Muscle layer of colon (tissue), 2 donors: ENCODE data around the gene PMAIP1.
"Not testable (repeated sequence)": the region's sequence is repeated elsewhere in the genome, so short reads cannot be mapped to it uniquely, and the experiment has no call there.

Source experiments
- H3K27ac ChIP-seq: one replicate; pipeline ENCODE4 v1.7.0; 2013; ENCODE audit warnings: low read depth, mild to moderate bottlenecking, low read length, moderate library complexity
- H3K27me3 ChIP-seq, 2 donors: one replicate each; pipeline ENCODE4 v1.7.0; 2013; ENCODE audit warnings: low read length in 2 of 2, mild to moderate bottlenecking in 2 of 2; ENCODE audit not compliant: insufficient read depth in 2 of 2, control insufficient read depth in 1 of 2
- H3K36me3 ChIP-seq: one replicate; pipeline ENCODE4 v1.7.0; 2013; ENCODE audit warnings: mild to moderate bottlenecking, low read length; ENCODE audit not compliant: insufficient read depth
- H3K4me1 ChIP-seq: one replicate; pipeline ENCODE4 v1.7.0; 2013; ENCODE audit warnings: mild to moderate bottlenecking, low read length; ENCODE audit not compliant: insufficient read depth
- H3K4me3 ChIP-seq, 2 donors: one replicate each; pipeline ENCODE4 v1.7.0; 2013; ENCODE audit warnings: low read length in 2 of 2, low read depth in 1 of 2, mild to moderate bottlenecking in 1 of 2, moderate library complexity in 1 of 2
- H3K9ac ChIP-seq: one replicate; pipeline ENCODE4 v1.7.0; 2013; ENCODE audit warnings: low read length
- H3K9me3 ChIP-seq: one replicate; pipeline ENCODE4 v1.7.0; 2013; ENCODE audit warnings: mild to moderate bottlenecking, low read length
- donor health status: abdominal sarcoma.
- donor health status: Adenocarcinoma of cecum.

Gene PMAIP1

DNA sequence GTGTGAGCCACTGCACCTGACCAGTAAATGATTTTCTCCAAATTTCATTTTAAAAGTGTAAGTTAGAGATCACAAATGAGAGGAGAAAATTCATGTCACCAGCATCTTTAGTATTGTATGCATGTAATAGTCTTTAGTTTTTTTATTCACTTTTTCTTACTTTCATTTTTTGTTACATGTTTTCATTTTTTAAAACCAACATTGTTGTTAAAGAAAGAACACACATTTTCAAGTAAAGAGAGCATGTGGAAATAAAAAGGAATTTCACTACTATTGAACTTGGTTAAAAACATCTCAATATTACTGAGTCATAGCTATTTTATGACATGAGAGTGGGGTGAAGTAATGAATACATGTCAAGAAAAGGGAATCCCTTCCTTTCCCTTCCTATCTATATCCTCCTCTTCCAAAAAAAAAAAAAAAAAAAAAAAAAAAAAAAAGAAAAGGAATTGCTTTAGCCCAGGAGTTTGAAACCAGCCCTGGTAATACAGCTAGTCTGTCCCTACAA lies 29.1 kb upstream of the PMAIP1 start:
- no peak overlapping the region for H3K9ac ChIP-seq
- no peaks in the 10 kb centered on the region for H3K9me3 ChIP-seq
- H3K27me3 ChIP-seq: no peaks in the 10 kb centered on the region
- no peak overlapping the region for H3K4me3 ChIP-seq
- H3K27ac ChIP-seq: no peak overlapping the region
- no peaks in the 10 kb centered on the region for H3K36me3 ChIP-seq
- no peaks in the 10 kb centered on the region for H3K4me1 ChIP-seq

GRCh38 chr18:59871711-59872362 lies 28.0 kb upstream of the PMAIP1 start:
- Histone ChIP-seq H3K4me1 (no peaks in the 10 kb centered on the region), H3K27me3 (no peaks in the 10 kb centered on the region), H3K4me3 (no peak overlapping the region), H3K9ac (no peak overlapping the region), H3K27ac (no peak overlapping the region), H3K9me3 (no peaks in the 10 kb centered on the region), H3K36me3 (no peaks in the 10 kb centered on the region)

DNA sequence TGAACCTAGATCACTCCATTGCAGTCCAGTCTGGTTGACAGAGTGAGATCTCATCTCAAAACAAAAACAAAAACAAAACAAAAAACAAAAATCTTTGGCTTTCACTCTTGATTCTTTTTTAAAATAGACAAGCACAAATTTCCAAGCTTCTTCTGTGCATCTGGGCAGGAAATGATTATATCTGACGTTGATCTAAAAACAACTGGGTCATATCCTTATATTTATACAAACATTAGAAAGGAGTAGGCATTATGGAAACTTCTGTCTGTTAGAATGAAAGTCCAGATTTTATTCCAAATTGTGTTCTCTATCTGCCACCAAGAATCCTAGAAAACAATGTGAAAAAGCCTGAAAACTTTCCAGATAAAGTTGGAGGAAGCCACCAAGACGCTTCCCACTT lies 26.2 kb upstream of the PMAIP1 start:
- no peak overlapping the region for H3K27ac ChIP-seq
- H3K4me3 ChIP-seq: no peak overlapping the region
- no peaks in the 10 kb centered on the region for H3K4me1 ChIP-seq
- H3K9ac ChIP-seq: no peak overlapping the region
- H3K36me3 ChIP-seq: no peaks in the 10 kb centered on the region
- no peaks in the 10 kb centered on the region for H3K9me3 ChIP-seq
- no peaks in the 10 kb centered on the region for H3K27me3 ChIP-seq

- no peak overlapping the region for H3K4me3 ChIP-seq
- H3K36me3 ChIP-seq: no peaks in the 10 kb centered on the region
- no peaks in the 10 kb centered on the region for H3K9me3 ChIP-seq
- H3K27me3 ChIP-seq: no peaks in the 10 kb centered on the region
- no peak overlapping the region for H3K9ac ChIP-seq
- H3K4me1 ChIP-seq: no peaks in the 10 kb centered on the region
- no peak overlapping the region for H3K27ac ChIP-seq
These were observed 25.6 kb upstream of the PMAIP1 start for GRCh38 chr18:59874166-59874565.

DNA sequence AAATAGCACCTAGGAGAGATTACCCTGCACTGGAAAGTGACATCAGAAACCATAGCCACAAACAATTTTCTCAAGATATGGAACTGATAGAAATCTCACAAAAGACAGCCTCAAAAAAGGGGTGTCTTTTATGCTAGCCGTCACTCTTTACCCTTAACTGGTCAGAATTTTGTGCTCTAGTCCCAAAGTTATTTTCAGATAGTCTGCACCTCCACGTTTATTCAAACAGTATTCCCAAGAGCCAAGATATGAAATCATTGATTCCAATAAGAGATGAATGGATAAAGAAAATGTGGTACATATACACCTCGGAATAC lies 23.5 kb upstream of the PMAIP1 start:
- Histone ChIP-seq H3K27ac (no peak overlapping the region), H3K9ac (no peak overlapping the region), H3K4me3 (no peak overlapping the region), H3K4me1 (no peaks in the 10 kb centered on the region), H3K36me3 (no peaks in the 10 kb centered on the region), H3K9me3 (no peaks in the 10 kb centered on the region), H3K27me3 (no peaks in the 10 kb centered on the region)

DNA sequence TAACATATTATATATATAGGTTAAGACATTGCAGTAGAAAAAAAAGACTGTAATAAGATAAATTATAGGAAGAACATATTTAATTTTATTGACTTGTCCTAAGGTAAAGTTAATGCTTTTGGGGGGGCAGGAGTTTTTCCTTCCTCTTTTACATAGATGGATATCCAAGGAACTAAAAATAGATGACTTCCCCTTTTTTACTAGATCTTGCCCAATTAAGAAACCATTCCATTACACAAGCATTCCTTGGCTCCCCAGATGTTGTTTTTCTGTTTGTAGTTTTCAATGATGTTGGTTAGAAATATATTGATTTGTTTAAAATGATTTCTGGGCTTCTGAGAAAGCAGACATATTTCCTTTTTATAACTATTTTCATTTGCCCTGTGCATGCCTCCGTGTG lies 22.4 kb upstream of the PMAIP1 start:
- no peak overlapping the region for H3K27ac ChIP-seq
- H3K27me3 ChIP-seq: no peaks in the 10 kb centered on the region
- H3K4me1 ChIP-seq: no peaks in the 10 kb centered on the region
- H3K9me3 ChIP-seq: no peaks in the 10 kb centered on the region
- no peak overlapping the region for H3K4me3 ChIP-seq
- H3K36me3 ChIP-seq: no peaks in the 10 kb centered on the region
- H3K9ac ChIP-seq: no peak overlapping the region

DNA sequence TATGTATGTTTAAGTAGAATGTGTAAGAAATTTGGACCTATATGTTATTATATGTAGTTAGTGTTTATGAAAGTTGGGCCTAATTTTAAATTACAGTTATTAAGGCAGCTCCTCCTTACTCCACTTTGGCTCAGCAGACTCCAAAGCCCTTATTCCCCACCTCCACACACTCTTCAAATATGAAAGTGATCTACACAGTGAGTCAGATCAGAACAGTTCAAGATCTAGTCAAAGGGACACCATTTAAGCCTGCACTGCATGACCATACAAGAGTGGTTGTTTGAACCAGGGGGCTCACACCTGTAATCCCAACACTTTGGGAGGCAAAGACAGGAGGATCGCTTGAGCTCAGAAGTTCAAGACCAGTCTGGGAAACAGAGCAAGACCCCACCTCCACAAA lies 21.2 kb upstream of the PMAIP1 start:
- Histone ChIP-seq H3K9ac (no peak overlapping the region), H3K9me3 (no peaks in the 10 kb centered on the region), H3K27me3 (no peaks in the 10 kb centered on the region), H3K4me3 (no peak overlapping the region), H3K4me1 (no peaks in the 10 kb centered on the region), H3K27ac (no peak overlapping the region), H3K36me3 (no peaks in the 10 kb centered on the region)

DNA sequence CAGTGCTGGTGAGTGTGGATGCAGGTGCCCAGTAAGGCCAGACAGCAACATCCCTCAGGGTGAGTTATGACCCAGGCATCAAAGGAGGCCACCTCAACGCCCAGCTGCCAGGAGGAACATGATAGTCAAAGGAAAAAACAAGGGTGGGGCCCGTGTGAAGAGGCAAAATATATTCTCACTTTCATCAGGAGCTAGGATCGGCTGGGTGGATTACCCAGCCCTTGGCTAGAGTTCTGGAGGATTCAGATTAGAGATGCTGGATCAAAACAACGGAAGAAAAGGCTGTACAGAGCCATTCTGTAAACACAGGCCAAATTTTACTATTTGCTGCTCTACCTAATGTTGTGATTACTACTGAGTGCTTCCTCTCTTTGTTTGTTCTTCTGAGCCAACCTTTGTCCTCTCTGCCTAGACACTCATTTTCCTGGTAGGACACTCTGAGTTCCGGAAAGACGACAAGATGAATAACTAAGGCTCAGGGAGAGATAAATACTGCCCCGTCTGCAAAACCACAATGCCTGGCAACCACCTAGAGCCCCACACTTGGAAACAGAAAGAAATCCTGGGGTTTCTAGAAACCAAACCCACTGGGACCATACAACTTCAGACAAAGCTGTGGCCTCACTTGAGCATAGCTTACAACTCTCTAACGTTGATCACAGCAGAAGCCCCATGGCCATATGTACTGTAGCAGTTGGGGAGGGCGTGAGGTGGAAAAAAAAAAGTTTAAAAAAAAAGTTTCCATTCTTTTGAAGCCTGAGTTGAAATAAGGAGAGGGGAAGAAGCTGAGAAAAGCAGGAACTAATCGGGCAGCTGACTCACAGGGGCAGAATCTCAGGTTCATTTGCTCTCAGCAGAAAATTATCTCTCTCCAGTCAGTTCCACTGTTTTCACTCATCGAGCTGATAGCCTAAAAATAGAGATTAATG lies 17.8 kb upstream of the PMAIP1 start:
- no peak overlapping the region for H3K27ac ChIP-seq
- H3K9me3 ChIP-seq: no peaks in the 10 kb centered on the region
- no peak overlapping the region for H3K4me3 ChIP-seq
- no peaks in the 10 kb centered on the region for H3K4me1 ChIP-seq
- H3K36me3 ChIP-seq: no peaks in the 10 kb centered on the region
- no peaks in the 10 kb centered on the region for H3K27me3 ChIP-seq
- H3K9ac ChIP-seq: no peak overlapping the region

DNA sequence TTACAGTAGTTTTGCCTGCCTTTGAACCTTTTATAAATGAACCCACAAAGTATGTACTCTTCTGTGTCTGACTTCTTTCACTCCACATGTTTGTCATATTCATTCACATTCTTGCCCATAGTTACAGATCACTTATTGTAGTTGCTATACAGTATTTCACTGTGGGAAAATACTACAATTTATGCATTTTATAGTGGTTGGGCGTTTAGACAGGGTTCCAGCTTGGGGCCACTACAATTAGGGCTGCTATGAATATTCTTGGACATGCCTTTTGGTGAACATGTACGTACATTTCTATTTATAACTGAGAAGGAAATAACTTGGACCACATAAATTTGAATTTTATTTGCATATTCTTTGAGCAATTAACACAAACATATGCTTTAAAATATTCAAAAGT lies 15.4 kb upstream of the PMAIP1 start:
- Histone ChIP-seq H3K27ac (no peak overlapping the region), H3K4me1 (no peaks in the 10 kb centered on the region), H3K4me3 (no peak overlapping the region), H3K9me3 (no peaks in the 10 kb centered on the region), H3K27me3 (no peaks in the 10 kb centered on the region), H3K9ac (no peak overlapping the region), H3K36me3 (no peaks in the 10 kb centered on the region)

GRCh38 chr18:59885579-59886163 lies 14.1 kb upstream of the PMAIP1 start:
- no peak overlapping the region for H3K27ac ChIP-seq
- no peaks in the 10 kb centered on the region for H3K9me3 ChIP-seq
- H3K9ac ChIP-seq: no peak overlapping the region
- H3K4me1 ChIP-seq: no peaks in the 10 kb centered on the region
- H3K4me3 ChIP-seq: no peak overlapping the region
- H3K36me3 ChIP-seq: no peaks in the 10 kb centered on the region
- no peaks in the 10 kb centered on the region for H3K27me3 ChIP-seq

GRCh38 chr18:59886399-59886798 lies 13.4 kb upstream of the PMAIP1 start:
- not testable (repeated sequence) for H3K27ac ChIP-seq, H3K9ac ChIP-seq, H3K27me3 ChIP-seq, H3K4me3 ChIP-seq, H3K36me3 ChIP-seq, H3K9me3 ChIP-seq, H3K4me1 ChIP-seq
